NCI-H2171 (cell line): Measurements from ENCODE around the gene OR6T1.

ENCODE experiments used
- DNase-seq: peaks from one replicate; lab custom pipeline; 2025; lab: John Stamatoyannopoulos, UW

Gene OR6T1

GRCh38 chr11:123943738-123944137, at the start of gene OR6T1:
TSS of gene OR6T1 (minus strand) at chr11:123943838. CDS start at chr11:123943838, 0 bp downstream.
- no peak for DNase-seq

- DNase-seq = no peak
Observed at GRCh38 chr11:123979311-123979710, 35.7 kb upstream of the OR6T1 start.

GRCh38 chr11:123977731-123978347, 34.2 kb upstream of the OR6T1 start, which contains the start of gene OR10S1:
TSS of gene OR10S1 (minus strand) at chr11:123977781. CDS start at chr11:123977664, 117 bp downstream.
- DNase-seq = no peak

DNA sequence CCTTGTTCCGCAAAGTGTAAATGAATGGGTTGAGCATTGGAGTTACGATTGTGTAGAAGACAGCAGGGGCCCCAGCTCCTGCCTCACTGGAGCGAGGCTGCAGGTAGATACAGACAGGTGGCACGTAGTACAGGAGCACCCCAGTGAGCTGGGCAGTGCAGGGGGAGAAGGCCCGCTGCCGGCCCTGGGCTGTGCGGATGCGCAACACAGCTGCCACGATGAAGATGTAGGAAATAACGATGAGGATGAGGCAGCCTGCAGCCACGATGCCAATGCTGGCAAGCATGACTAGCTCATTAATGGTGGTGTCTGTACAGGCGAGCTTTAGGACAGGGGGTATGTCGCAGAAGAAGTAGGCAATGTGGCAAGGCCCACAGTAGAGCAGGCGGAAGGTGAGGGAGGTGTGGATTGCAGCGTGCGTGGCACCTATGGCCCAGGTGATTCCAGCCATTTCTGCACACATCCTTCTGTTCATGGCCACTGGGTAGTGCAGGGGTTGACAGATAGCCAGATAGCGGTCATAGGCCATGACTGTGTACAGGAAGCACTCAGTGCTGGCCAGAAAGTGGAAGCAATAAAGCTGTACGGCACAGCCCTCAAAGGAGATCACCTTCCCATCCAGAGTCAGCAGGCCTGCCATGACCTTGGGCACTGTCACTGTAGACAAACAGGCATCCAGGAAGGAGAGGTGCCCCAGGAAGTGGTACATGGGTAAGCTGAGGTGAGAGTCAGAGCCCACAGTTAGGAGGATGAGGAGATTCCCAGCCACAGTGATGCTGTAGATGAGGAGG, 33.3 kb upstream of the OR6T1 start:
- DNase-seq = no peak

DNA sequence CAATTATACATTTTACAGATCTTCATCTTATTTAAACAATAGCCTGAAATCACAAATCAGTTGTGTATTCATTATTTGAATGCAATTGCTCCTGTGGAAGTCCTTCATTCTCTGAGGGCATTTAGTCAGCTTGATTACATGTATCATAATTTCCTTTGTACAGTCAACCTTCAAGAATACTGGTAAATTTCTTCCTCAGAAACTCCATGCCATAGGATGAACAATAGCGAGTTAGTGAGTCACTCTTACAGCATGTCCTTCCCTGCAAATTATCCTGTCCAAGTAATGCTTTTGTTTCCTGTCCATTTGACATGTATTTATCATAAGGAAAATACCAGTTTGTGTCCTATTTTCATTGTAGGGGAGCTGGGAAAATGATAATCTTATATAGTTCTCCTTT, 30.2 kb upstream of the OR6T1 start:
- DNase-seq = no peak

GRCh38 chr11:123956752-123957151, 13.1 kb upstream of the OR6T1 start:
- no peak for DNase-seq

- no peak for DNase-seq
Observed at GRCh38 chr11:123945132-123945531, 1.5 kb upstream of the OR6T1 start.

DNA sequence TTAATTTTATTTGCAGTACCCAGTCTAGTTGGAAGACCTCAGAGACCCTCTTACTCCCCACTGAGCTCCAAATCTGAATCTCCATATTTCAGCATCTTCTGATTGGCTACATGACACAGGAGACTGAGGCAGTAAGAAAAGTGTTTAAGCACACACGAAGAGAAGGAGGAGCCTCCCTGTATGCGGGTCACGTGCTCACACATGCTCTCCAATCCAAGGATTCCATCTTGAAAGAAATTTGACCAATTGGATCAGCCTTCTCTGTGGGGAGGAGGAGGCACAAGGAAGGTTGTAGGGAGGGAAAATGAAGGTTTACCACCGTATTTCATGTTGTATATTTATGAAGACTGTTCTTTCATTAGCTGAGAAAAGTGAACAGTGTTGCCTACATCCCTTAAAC, 1.2 kb downstream of the OR6T1 start:
- DNase-seq = no peak

GRCh38 chr11:123939317-123939716, 4.3 kb downstream of the OR6T1 start, which contains the start of gene OR4D5:
TSS of gene OR4D5 (plus strand) at chr11:123939617. CDS start at chr11:123939617, 0 bp downstream.
- no peak for DNase-seq

DNA sequence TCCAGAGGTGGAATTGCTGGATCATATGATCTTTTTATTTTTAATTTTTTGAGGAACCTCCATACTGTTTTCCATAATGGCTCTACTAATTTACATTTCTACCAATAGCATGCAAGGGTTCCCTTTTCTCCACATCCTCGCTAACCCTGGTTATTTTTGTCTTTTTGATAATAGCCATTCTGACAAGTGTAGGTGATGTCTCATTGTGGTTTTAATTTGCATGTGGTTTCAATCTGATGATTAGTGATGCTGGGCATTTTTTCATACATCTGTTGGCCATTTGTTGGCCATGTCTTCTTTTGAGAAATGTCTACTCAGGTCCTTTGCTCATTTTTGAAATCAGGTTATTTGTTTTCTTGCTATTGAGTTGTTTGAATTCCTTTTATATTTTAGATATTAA, 19.6 kb downstream of the OR6T1 start:
- no peak for DNase-seq

DNA sequence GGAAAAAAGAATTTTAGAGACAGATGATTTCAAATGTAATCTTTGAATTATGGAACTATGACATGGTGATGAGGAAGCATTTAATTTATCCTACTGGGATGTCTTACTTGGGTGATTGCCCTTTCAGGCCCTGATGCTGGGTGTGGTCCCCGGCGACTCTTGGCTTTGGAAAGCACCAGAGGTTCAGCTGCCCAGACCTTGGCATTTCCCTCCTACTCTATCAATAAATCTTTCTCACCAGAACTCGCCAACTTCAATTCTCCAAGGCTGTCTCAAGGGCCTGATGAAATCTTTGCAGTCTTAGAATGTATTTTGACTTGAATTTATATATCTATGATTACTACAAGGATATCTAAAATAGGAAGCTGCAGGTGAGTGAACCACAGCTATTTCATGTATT, 22.7 kb downstream of the OR6T1 start:
- DNase-seq = no peak

GRCh38 chr11:123905826-123906225, 37.8 kb downstream of the OR6T1 start:
- DNase-seq = no peak

GRCh38 chr11:123904932-123905331, 38.7 kb downstream of the OR6T1 start:
- no peak for DNase-seq

DNA sequence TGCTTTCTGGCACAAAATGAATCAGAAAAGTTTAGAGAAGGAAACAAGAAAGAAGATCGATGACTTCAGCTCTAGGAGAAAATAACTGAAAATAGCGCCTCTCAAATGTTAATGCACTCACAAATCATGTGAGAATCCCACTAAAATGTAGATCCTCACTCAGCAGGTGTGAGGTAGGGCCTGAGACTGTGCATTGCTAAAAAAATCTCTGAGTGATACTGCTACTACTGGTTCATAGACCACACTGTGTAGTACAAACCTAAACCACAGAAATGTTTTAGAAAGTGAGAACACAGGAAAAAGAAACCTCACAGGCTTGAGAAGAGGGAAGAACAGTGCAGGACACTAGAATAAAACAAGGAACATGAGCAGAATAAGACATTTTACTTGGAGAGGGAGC, 39.7 kb downstream of the OR6T1 start:
- DNase-seq = no peak

GRCh38 chr11:123901867-123902266, 41.8 kb downstream of the OR6T1 start, which contains the start of gene OR8D4:
TSS of gene OR8D4 (plus strand) at chr11:123902167. CDS start at chr11:123906432, 4,265 bp downstream.
- no peak for DNase-seq

- no peak for DNase-seq
Observed at GRCh38 chr11:123899792-123900191, 43.8 kb downstream of the OR6T1 start.
